Stimulated activated CD8-positive, alpha-beta memory T cell treated with anti-CD3 and anti-CD28 coated beads, Interleukin-15, amount 100 ng/mL, for 24 hours (primary cell): Measurements from ENCODE around the gene ATR.
A peak's percentile ranks its signal among the peaks of the same experiment; 100 is the strongest.
"Not testable (repeated sequence)": the region's sequence is repeated elsewhere in the genome, so short reads cannot be mapped to it uniquely, and the experiment has no call there.

Experiments
- DNase-seq: peaks from one replicate; pipeline ENCODE4 v3.0.0-alpha.2; 2020; ENCODE audit warnings: low read depth

The ATR gene

DNA sequence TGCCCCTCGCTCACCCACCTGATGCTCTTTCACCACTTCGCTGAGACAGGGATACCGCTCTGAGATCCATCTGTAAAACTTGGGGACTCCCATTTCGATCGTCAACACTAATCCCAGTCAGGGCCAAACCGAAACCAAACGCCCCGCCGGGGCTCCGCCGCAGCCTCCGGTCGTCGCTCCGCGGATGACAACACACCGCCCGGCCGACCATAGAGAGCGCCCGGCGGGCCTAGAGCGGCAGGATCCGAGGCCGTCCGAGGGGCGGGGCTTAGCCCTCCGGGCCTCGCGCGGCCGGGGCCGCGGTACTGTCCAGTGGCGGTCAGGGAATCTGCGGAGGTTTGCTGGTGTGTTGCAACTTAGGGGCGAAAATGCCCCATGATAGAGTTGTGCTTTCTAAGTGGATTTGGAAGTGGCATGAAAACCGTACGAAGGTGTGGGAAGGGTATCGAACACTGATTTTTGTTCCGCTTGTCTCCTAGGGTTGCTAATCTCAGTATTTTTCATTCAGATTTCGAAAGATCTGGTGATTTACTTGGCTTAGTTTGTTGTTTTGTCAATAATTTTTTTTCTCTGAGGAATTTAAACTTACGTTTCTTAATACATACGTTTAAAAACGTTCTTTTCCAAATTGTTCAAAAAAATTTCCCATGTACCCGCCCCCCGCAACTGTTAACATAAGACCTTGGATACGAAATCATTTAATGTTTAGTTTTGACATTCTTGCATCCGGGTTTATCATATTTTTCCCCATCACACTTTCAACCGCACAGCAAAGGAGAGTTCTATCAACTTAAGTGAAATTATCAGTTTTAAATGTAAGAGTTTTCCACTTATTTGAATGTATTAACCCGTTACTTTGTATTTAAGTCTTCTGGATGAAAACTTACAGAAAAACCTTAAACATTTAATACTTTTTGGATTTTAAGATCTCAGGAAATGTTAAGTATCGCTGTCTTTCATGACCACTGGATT is 130.4 kb downstream of the ATR start, which contains the start of gene XRN1:
Gene XRN1, minus strand, starts transcription at position 186 of the 972 bp plus-strand sequence. Its CDS starts 93 bp downstream, at position 93.
- peak; percentile 89 for DNase-seq

DNA sequence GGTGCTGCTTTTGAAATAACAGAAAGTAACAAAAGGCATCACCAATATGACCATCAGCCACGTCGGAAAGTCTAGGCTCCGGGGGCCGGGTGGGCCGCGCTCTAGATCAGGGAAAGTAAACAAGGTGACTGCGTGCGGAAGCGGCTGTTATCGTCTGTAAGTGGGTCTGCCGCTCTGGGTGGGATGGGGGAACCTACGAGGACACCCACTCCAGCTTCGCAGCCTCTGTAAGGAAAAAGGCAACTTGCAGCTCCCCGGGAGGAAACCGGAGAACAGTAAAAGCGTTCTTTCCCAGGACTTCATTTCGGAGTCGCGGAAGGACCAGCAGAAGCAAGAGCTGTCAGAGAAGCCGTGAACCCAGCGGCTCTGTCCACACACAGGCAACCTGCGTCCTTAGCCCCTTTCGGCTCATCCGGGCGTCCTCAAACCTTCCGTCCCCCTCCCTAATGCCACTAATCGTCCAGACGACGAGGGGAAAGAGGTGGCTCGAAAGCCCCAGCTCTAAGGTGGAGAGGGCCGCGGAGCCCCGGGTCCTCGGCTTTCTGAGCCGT is 131.2 kb downstream of the ATR start:
- DNase-seq, result peak; percentile 16

DNA sequence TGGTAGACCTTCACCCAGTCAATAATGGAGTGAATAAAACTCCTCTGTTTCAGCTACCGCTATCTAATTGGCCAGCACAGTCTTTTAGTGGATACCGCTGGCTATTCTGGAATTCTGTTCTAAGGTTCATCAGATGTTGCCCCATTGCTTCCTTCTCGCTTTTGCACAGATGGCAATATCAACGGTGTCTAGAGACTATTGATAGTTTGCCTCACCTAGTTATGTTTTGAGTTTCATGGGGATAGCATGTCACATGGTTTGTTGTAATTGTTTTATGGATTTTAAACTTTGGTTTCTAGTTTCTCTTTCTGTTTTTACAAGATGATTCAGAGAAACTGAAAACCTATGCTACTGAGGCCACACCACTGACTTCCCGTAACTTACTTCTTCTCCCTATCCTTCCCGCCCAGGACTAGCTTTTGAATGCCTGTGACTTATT is 132.7 kb downstream of the ATR start:
- no peak for DNase-seq

DNA sequence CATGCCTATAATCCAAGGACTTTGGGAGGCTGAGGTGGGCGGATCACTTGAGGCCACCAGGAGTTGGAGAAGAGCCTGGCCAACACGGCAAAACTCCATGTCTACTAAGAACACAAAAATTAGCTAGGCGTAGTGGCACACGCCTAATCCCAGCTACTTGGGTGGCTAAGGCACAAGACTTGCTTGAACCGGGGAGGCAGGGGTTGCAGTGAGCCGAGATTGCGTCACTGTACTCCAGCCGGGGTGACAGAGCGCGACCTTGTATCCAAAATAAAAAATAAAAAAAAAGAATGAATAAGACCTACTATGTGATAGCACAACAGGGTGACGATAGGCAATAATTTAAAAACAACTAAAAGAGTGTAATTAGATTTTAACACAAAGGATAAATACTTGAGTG is 134.2 kb downstream of the ATR start:
- DNase-seq, result no peak

DNA sequence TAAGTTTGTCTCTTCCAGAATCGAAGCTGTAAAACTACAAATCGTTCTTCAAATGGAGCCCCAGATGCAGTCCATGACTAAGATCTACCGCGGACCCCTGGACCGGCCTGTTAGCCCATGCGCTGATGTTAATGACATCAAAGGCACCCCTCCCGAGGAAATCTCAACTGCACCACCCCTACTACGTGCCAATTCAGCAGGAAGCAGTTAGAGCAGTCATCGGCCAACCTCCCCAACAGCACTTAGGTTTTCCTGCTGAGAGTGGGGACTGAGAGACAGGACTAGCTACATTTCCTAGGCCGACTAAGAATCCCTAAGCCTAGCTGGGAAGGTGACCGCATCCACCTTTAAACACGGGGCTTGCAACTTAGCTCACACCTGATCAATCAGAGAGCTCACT is 135.5 kb downstream of the ATR start:
- DNase-seq, result not testable (repeated sequence)

DNA sequence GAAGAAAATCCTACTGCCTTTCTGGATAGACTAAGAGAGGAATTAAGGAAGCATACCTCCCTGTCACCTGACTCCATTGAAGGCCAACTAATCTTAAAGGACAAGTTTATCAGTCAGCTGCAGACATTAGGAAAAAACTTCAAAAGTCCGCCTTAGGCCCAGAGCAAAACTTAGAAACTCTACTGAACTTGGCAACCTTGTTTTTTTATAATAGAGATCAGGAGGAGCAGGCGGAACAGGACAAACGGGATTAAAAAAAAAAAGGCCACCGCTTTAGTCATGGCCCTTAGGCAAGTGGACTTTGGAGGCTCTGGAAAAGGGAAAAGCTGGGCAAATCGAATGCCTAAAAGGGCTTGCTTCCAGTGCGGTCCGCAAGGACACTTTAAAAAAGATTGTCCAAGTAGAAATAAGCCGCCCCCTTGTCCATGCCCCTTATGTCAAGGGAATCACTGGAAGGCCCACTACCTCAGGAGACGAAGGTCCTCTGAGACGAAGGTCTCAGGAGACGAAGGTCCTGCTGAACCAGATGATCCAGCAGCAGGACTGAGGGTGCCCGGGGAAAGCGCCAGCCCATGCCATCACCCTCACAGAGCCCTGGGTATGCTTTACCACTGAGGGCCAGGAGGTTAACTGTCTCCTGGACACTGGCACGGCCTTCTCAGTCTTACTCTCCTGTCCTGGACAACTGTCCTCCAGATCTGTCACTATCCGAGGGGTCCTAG is 138.9 kb downstream of the ATR start:
- not testable (repeated sequence) for DNase-seq

DNA sequence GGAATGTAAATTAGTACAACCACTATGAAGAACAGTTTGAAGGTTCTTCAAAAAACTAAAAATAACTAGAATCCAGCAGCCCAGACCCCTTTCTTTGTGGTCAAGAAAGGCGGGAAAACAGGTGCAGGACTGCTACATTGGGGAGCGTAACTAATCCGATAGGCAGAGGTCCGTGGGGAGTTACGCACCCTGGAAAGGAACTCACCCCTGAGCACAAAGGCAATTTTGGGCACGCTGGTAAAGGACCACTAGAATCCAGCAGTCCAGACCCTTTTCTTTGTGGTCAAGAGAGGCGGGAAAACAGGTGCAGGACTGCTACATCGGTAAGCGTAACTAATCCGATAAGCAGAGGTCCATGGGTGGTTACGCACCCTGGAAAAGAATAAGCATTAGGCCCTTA is 140.4 kb downstream of the ATR start:
- not testable (repeated sequence) for DNase-seq

DNA sequence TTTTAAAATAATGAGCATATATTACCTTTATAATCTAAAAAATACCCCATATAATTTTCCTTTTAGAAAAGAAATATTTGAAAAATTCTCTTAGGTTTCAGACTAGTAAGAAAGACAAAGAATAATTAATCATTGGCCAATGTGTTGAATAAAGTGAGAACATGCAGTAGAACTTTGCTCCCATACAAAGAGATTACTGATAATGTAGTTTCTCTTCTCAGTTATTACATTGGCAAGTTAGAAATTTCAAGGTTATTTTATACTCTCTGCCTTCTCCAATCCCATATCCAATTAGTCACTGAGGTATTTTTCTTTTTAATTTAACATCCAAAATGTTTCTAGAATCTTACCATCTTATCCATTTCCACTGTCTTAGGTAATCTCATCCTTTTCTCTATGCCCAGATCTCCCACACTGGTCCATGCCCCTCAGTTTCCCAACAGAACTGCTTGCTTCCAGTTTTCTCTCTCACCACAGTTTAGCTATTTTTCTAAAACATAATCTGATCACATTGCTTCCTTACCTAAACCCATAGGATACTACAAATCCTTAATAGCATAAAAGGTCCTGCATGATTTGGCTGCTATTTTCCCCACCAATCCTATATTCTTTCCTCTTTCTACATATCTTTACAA is 141.5 kb downstream of the ATR start:
- no peak for DNase-seq

DNA sequence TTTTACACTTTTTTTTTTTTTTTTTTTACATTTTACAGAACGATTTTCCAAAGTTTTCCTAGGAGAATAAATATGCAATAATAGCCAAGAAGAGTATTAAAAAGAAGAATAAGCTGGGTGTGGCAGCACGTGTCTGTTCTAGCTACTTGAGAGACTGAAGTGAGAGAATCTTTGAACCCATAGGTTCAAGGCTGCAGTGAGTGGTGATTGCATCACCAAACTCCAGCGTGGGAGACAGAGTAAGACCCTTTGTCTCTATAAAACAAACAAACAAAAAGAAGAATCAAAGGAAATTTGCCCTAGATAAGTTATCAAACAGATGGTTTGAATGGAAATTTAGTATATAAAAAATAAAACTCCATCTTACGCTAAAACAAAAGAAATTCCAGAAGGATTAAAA is 144.0 kb downstream of the ATR start:
- no peak for DNase-seq

DNA sequence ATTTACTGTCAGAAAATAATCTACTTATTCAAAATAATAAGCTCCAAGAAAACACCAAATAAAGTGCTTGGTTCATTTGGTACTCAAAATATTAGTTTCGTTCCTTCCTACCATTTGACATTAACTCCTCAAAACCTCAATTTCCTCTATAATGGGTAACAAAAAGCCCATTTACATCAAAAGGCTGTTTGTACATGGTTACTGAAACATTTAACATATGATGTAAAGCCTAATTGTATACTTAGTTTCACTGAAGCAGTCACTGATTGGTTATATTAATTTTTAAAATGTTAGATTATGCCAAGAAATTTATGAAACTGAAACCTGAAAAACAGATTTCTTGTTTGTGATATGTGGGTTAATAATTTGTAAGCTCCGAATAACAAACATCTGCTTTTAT is 145.4 kb downstream of the ATR start:
- no peak for DNase-seq

DNA sequence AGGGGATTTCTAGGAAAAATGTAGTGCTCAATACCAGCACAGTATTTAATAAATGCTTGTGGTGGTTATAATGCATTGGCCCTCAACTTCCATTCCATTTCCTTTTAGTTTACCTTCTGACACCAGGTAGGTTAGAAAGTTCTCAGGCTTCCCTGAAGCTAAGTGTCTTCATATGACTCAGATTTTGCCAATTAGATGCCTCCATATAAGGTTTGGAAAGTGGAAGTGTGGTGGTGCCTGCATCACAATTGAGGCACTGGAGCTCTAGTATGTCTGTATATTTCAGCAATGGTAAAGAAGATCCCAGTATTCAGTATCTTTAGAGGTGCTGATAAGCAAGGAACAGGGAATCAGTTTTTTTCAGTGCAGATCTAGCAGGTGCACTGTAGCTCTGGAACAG is 149.0 kb downstream of the ATR start:
- DNase-seq, result no peak

DNA sequence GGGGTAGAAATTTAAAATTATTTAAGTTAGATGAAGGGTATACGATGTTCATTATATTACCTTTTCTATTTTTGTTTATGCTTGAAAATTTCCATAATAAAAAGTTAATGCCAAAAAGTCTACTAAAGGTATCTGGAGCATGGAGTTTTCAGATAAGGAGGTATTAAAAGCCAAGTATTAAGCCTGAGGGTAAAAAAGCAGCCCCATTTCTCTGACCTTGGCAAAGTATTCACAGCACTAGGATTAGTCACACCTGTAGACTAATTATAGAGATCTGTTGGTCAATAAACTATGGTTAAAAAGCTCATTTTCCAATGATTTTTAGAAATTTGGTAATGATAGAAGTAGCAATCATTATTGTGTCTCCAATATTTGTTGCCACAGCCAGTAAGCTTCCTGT is 153.8 kb downstream of the ATR start:
- DNase-seq, result no peak

DNA sequence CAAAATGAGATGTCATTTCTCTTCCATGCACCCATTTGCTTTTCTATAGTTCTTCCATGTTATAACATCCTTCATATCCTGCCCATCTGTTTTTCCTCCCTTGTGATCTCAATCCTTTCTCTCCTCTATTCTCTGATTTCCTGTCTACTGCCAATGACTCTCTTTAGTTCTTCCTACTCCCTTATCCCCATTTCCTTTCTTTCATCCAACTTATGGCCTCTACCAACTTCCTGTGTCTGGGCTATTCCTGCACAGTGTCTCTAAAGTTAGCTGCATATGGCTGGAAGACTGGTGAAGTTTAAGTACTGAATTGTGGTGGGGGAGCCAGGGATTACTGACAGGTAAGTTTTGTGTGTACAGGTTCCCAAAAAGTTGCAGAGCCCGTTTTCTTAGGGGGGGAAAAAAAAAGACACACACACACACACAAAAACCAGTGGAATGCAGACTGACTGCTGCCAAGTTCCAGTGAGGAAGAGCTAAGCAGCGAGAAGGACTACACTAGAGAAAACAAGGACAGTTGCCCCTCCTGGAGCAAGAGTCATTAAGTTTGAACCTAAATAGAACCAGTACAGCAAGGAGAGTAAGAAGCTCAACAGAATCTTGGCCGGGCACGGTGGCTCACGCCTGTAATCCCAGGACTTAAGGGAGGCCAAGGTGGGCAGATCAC is 159.5 kb downstream of the ATR start:
- no peak for DNase-seq

DNA sequence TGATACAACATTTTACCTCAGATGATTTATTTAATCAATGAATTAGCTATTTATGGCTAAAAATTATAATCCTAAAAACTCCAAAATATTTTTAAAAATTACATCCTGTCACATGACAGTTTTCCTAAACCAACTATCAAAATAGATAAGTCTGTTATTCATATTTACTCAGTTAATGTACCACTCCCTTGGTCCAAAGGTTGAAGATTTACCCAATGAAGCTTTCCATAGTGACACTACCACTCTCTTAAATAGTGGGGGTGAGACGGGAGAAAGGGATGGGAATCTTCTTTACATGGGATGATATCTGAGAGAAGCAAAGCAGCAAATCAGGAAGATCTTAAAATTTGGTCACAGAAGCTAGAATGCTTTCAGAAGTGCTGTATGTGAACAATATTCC is 161.2 kb downstream of the ATR start:
- DNase-seq, result no peak

DNA sequence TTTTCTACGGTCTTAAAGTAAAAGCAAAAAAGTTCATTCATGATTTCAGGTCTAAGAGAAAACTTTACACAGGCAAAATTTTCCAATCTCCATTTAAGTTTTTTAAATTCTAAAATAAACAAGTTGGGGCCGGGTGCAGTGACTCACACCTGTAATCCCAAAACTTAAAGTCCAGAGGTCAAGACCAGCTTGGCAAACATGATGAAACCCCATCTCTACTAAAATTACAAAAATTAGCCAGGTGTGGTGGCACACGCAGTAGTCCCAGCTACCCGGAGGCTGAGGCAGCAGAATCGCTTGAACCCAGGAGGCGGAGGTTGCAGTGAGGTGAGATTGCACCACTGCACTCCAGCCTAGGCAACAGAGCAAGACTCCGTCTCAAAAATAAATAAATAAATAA is 178.0 kb downstream of the ATR start:
- DNase-seq, result not testable (repeated sequence)
